ENCODE results near the gene SERPINA1. TPM values are rescaled to one million over a fixed set of nuclear protein-coding genes. Genes with fewer than 3 reads are reported as not detected.

SERPINA1 gene
- total and polyA plus RNA-seq, 4 donors: 10,220 to 47,972 (median 25,583) TPM

DNA sequence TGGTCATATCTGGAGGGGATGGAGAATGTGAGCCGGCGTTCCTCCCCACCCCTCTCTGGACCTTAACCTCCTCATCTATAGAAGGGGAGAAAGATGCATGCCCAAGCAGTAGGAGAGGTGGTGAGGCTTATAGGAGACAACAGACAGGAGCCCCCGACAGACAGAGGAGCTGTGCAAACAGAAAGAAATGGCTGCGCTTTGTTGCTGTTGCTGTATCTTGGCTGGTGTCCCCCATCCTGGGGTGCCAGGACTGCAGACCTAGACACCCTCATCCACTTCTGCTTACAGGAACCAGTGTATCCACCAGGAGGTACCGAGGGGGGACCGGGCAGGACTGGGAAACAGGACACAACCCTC is 397 bp downstream of the SERPINA1 start:
- Histone ChIP-seq H3K4me1 (ENCODE audit: control insufficient read depth in 4 of 4, insufficient read depth in 4 of 4, low read length in 3 of 4) (peaks cover 7 to 72% (median 27%) of the 10 kb centered on the region in 4 donors), H3K36me3 (ENCODE audit: control insufficient read depth in 4 of 4, insufficient read depth in 3 of 4, low read depth in 1 of 4, low read length in 3 of 4) (peaks cover 4 to 21% (median 11%) of the 10 kb centered on the region in 4 donors), H3K27ac (ENCODE audit: low read depth in 1 of 2, low read length in 2 of 2) (peak overlapping the region; percentile 91 to 98), H3K4me3 (ENCODE audit: low read depth in 1 of 3, low read length in 3 of 3) (peak overlapping the region; percentile 60 to 90 (median 61)), H3K9ac (ENCODE audit: low read depth in 1 of 2, low read length in 2 of 2) (peak overlapping the region; percentile 95 to 96), H3K9me3 (ENCODE audit: control insufficient read depth in 4 of 4, low read length in 3 of 4) (no peaks in the 10 kb centered on the region), H3K27me3 (ENCODE audit: control insufficient read depth in 4 of 4, insufficient read depth in 4 of 4, low read length in 3 of 4) (no peaks in the 10 kb centered on the region)
- TF ChIP-seq, protein P1, sequence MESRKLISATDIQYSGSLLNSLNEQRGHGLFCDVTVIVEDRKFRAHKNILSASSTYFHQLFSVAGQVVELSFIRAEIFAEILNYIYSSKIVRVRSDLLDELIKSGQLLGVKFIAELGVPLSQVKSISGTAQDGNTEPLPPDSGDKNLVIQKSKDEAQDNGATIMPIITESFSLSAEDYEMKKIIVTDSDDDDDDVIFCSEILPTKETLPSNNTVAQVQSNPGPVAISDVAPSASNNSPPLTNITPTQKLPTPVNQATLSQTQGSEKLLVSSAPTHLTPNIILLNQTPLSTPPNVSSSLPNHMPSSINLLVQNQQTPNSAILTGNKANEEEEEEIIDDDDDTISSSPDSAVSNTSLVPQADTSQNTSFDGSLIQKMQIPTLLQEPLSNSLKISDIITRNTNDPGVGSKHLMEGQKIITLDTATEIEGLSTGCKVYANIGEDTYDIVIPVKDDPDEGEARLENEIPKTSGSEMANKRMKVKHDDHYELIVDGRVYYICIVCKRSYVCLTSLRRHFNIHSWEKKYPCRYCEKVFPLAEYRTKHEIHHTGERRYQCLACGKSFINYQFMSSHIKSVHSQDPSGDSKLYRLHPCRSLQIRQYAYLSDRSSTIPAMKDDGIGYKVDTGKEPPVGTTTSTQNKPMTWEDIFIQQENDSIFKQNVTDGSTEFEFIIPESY (IDR thresholded peaks at IDR 0.05): no peak
- TF ChIP-seq FOXA1 (IDR thresholded peaks at IDR 0.05) (no peak), GABPA (IDR thresholded peaks at IDR 0.05 in 1 of 2, conservative IDR thresholded peaks at IDR 0.05 in 1 of 2) (no peak), RXRA (IDR thresholded peaks at IDR 0.05) (no peak), RAD21 (IDR thresholded peaks at IDR 0.05) (no peak), HNF4G (IDR thresholded peaks at IDR 0.05) (no peak), TAF1 (conservative IDR thresholded peaks at IDR 0.05) (no peak), YY1 (IDR thresholded peaks at IDR 0.05) (no peak), HNF4A (conservative IDR thresholded peaks at IDR 0.05) (no peak), FOXA2 (IDR thresholded peaks at IDR 0.05) (no peak), SP1 (IDR thresholded peaks at IDR 0.05) (no peak), EGR1 (IDR thresholded peaks at IDR 0.05; ENCODE audit: low read depth in 2 of 2) (no peak), NR2F2 (IDR thresholded peaks at IDR 0.05) (no peak), JUND (IDR thresholded peaks at IDR 0.05) (no peak)
- TF ChIP-seq, protein P2, sequence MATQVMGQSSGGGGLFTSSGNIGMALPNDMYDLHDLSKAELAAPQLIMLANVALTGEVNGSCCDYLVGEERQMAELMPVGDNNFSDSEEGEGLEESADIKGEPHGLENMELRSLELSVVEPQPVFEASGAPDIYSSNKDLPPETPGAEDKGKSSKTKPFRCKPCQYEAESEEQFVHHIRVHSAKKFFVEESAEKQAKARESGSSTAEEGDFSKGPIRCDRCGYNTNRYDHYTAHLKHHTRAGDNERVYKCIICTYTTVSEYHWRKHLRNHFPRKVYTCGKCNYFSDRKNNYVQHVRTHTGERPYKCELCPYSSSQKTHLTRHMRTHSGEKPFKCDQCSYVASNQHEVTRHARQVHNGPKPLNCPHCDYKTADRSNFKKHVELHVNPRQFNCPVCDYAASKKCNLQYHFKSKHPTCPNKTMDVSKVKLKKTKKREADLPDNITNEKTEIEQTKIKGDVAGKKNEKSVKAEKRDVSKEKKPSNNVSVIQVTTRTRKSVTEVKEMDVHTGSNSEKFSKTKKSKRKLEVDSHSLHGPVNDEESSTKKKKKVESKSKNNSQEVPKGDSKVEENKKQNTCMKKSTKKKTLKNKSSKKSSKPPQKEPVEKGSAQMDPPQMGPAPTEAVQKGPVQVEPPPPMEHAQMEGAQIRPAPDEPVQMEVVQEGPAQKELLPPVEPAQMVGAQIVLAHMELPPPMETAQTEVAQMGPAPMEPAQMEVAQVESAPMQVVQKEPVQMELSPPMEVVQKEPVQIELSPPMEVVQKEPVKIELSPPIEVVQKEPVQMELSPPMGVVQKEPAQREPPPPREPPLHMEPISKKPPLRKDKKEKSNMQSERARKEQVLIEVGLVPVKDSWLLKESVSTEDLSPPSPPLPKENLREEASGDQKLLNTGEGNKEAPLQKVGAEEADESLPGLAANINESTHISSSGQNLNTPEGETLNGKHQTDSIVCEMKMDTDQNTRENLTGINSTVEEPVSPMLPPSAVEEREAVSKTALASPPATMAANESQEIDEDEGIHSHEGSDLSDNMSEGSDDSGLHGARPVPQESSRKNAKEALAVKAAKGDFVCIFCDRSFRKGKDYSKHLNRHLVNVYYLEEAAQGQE (IDR thresholded peaks at IDR 0.05): no peak
- TF ChIP-seq, protein P3, sequence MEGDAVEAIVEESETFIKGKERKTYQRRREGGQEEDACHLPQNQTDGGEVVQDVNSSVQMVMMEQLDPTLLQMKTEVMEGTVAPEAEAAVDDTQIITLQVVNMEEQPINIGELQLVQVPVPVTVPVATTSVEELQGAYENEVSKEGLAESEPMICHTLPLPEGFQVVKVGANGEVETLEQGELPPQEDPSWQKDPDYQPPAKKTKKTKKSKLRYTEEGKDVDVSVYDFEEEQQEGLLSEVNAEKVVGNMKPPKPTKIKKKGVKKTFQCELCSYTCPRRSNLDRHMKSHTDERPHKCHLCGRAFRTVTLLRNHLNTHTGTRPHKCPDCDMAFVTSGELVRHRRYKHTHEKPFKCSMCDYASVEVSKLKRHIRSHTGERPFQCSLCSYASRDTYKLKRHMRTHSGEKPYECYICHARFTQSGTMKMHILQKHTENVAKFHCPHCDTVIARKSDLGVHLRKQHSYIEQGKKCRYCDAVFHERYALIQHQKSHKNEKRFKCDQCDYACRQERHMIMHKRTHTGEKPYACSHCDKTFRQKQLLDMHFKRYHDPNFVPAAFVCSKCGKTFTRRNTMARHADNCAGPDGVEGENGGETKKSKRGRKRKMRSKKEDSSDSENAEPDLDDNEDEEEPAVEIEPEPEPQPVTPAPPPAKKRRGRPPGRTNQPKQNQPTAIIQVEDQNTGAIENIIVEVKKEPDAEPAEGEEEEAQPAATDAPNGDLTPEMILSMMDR (IDR thresholded peaks at IDR 0.05; ENCODE audit: low read depth, low read length, missing input control): no peak
- TF ChIP-seq, protein P4, sequence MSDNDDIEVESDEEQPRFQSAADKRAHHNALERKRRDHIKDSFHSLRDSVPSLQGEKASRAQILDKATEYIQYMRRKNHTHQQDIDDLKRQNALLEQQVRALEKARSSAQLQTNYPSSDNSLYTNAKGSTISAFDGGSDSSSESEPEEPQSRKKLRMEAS (IDR thresholded peaks at IDR 0.05): no peak
- WGBS: 22% methylated on average over 6 of the region's 6 CpGs
- no peak for DNase-seq (ENCODE audit: low spot score)
